Panc1 (cell line): ENCODE results near the gene KCNK5.

Source experiments
- CTCF ChIP-seq: fragments of 450-650 bp; IDR thresholded peaks from 2 replicates; pipeline ENCODE4 v1.5.1; 2017; ENCODE audit warnings: mild to moderate bottlenecking
- SIN3A ChIP-seq: IDR thresholded peaks from 2 replicates; pipeline ENCODE4 v1.6.1; 2012; ENCODE audit warnings: low read depth, mild to moderate bottlenecking, low read length, moderate library complexity, borderline replicate concordance; ENCODE audit not compliant: insufficient read depth

- no peak for TF ChIP-seq CTCF
- no peak for TF ChIP-seq SIN3A
Observed at GRCh38 chr6:39215640-39216158, 13.6 kb downstream of the KCNK5 start.
